Right renal cortex interstitium (tissue), 3 donors: Measurements from ENCODE around the gene SKAP1. TPM values are rescaled to one million over a fixed set of nuclear protein-coding genes. Genes with fewer than 3 reads are reported as not detected.

Source experiments
- DNase-seq, 3 donors: peaks; one replicate each; pipeline ENCODE4 v3.0.0-alpha.2; 2013; ENCODE audit warnings: low read depth in 3 of 3, low spot score in 2 of 3
- polyA plus RNA-seq, 3 donors: library from polyadenylated mRNA; unstranded; fragments of 120-200 nt; gene quantifications; one replicate each; pipeline ENCODE4 v1.2.1, GENCODE V29; 2013; ENCODE audit not compliant: insufficient read length in 3 of 3

Gene SKAP1
- polyA plus RNA-seq, 3 donors: 12.0 to 13.6 (median 13.0) TPM

GRCh38 chr17:48127371-48128051, 302.5 kb downstream of the SKAP1 start:
- DNase-seq: no peak

GRCh38 chr17:48126532-48126850, 303.5 kb downstream of the SKAP1 start:
- DNase-seq: no peak

- no peak for DNase-seq
Observed at GRCh38 chr17:48125829-48126531, 304.0 kb downstream of the SKAP1 start.

GRCh38 chr17:48123776-48124388, 306.1 kb downstream of the SKAP1 start:
- DNase-seq: no peak

- no peak for DNase-seq
Observed at GRCh38 chr17:48123111-48123510, 306.9 kb downstream of the SKAP1 start.

GRCh38 chr17:48122665-48123045, 307.4 kb downstream of the SKAP1 start:
- DNase-seq: no peak

GRCh38 chr17:48121923-48122664, 307.9 kb downstream of the SKAP1 start:
- DNase-seq: no peak

- DNase-seq: no peak
Observed at GRCh38 chr17:48113201-48113676, 316.8 kb downstream of the SKAP1 start.

- no peak for DNase-seq
Observed at GRCh38 chr17:48111937-48112241, 318.1 kb downstream of the SKAP1 start.

- no peak for DNase-seq
Observed at GRCh38 chr17:48110761-48111160, 319.3 kb downstream of the SKAP1 start.

- peak in 2 of 3 donors; percentile 77 to 87 for DNase-seq
Observed at GRCh38 chr17:48107137-48108055, 322.6 kb downstream of the SKAP1 start, which contains the start of gene SNX11. SNX11 (plus strand) TSS chr17:48107766; CDS start chr17:48112044, 4,278 bp downstream.

- no peak for DNase-seq
Observed at GRCh38 chr17:48106802-48107136, 323.2 kb downstream of the SKAP1 start.

GRCh38 chr17:48104440-48104839, 325.6 kb downstream of the SKAP1 start:
- no peak for DNase-seq

GRCh38 chr17:48102798-48103715, 327.0 kb downstream of the SKAP1 start:
- DNase-seq: no peak

- no peak for DNase-seq
Observed at GRCh38 chr17:48102043-48102750, 327.8 kb downstream of the SKAP1 start.

- DNase-seq: peak in 2 of 3 donors; percentile 90 to 92
Observed at GRCh38 chr17:48101012-48101720, 328.8 kb downstream of the SKAP1 start, which contains the start of gene CBX1. CBX1 (minus strand) TSS chr17:48101478; CDS start chr17:48077004, 24,474 bp downstream.

GRCh38 chr17:48100591-48101011, 329.4 kb downstream of the SKAP1 start:
- no peak for DNase-seq

- DNase-seq: no peak
Observed at GRCh38 chr17:48100160-48100559, 329.9 kb downstream of the SKAP1 start.
